ENCODE results near the gene RDH5.

Gene RDH5

GRCh38 chr12:55720071-55720564 is at the start of gene RDH5:
TSS of gene RDH5 (plus strand) at chr12:55720393. CDS start at chr12:55721185, 792 bp downstream.
- no peak for DNase-seq

- no peak for DNase-seq
Observed at GRCh38 chr12:55671746-55672145, 48.4 kb upstream of the RDH5 start.

GRCh38 chr12:55673638-55674037 is 46.6 kb upstream of the RDH5 start:
- DNase-seq, result no peak

- no peak for DNase-seq
Observed at GRCh38 chr12:55675666-55676065, 44.5 kb upstream of the RDH5 start.

- DNase-seq, result no peak
Observed at GRCh38 chr12:55676707-55677106, 43.5 kb upstream of the RDH5 start.

- DNase-seq, result no peak
Observed at GRCh38 chr12:55679691-55680090, 40.5 kb upstream of the RDH5 start.

GRCh38 chr12:55681142-55682077 is 38.8 kb upstream of the RDH5 start:
- no peak for DNase-seq

GRCh38 chr12:55682087-55682796 is 38.0 kb upstream of the RDH5 start:
- no peak for DNase-seq

- no peak for DNase-seq
Observed at GRCh38 chr12:55683676-55684075, 36.5 kb upstream of the RDH5 start.

- no peak for DNase-seq
Observed at GRCh38 chr12:55684761-55685370, 35.3 kb upstream of the RDH5 start.

GRCh38 chr12:55685671-55686070 is 34.5 kb upstream of the RDH5 start:
- no peak for DNase-seq

GRCh38 chr12:55686366-55687010 is 33.7 kb upstream of the RDH5 start:
- no peak for DNase-seq

- no peak for DNase-seq
Observed at GRCh38 chr12:55687746-55688145, 32.4 kb upstream of the RDH5 start.

GRCh38 chr12:55688716-55689655 is 31.2 kb upstream of the RDH5 start:
- no peak for DNase-seq

GRCh38 chr12:55692631-55693322 is 27.4 kb upstream of the RDH5 start:
- DNase-seq, result no peak

- no peak for DNase-seq
Observed at GRCh38 chr12:55693323-55694187, 26.6 kb upstream of the RDH5 start.

- no peak for DNase-seq
Observed at GRCh38 chr12:55694188-55694515, 26.0 kb upstream of the RDH5 start.

GRCh38 chr12:55694651-55695050 is 25.5 kb upstream of the RDH5 start:
- DNase-seq, result no peak

- DNase-seq, result no peak
Observed at GRCh38 chr12:55695349-55695748, 24.8 kb upstream of the RDH5 start.

GRCh38 chr12:55696141-55696540 is 24.1 kb upstream of the RDH5 start:
- DNase-seq, result no peak
